Measurements from ENCODE around the gene MORN3.

DNA sequence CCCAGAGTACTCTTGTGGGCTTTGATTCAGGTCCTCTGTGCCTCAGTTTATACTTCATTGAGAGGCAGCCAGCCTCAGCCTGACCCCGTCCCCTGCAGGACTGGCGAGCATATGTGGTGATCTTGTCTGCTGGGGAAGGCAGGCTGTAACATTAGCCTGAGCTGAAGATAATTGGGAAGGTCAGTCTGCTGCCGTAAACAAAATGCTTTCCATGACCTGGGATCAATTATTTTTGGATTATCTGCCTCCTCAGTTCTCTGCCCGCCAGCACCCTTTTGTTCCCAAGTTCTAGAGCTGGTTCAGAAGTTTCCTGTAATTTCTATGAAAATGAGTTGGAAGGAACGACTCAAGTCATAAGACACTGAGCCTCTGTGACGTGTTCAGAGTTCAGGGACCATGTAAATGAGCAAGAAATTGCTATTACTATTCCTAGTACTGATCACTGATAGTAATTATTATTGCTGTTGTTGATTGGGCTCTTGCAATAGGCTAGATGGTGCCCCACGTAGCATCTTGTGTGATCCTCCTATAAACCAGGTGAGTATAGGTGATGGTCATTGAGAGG, 38.6 kb downstream of the MORN3 start:
- no peak for TF ChIP-seq SUZ12 (IDR thresholded peaks at IDR 0.05; ENCODE audit: low read length)
- TF ChIP-seq, protein P1, sequence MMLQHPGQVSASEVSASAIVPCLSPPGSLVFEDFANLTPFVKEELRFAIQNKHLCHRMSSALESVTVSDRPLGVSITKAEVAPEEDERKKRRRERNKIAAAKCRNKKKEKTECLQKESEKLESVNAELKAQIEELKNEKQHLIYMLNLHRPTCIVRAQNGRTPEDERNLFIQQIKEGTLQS (IDR thresholded peaks at IDR 0.05; ENCODE audit: insufficient read depth, low read depth, low read length), result no peak
- TF ChIP-seq POLR2AphosphoS5 (IDR thresholded peaks at IDR 0.05; ENCODE audit: low read depth, low read length), result no peak
- TF ChIP-seq CBX5 (IDR thresholded peaks at IDR 0.05; ENCODE audit: low read depth, low read length), result no peak
- TF ChIP-seq EP300 (IDR thresholded peaks at IDR 0.05; ENCODE audit: borderline replicate concordance in 1 of 2, low read depth in 2 of 2, low read length in 2 of 2), result no peak
- TF ChIP-seq, protein P2, sequence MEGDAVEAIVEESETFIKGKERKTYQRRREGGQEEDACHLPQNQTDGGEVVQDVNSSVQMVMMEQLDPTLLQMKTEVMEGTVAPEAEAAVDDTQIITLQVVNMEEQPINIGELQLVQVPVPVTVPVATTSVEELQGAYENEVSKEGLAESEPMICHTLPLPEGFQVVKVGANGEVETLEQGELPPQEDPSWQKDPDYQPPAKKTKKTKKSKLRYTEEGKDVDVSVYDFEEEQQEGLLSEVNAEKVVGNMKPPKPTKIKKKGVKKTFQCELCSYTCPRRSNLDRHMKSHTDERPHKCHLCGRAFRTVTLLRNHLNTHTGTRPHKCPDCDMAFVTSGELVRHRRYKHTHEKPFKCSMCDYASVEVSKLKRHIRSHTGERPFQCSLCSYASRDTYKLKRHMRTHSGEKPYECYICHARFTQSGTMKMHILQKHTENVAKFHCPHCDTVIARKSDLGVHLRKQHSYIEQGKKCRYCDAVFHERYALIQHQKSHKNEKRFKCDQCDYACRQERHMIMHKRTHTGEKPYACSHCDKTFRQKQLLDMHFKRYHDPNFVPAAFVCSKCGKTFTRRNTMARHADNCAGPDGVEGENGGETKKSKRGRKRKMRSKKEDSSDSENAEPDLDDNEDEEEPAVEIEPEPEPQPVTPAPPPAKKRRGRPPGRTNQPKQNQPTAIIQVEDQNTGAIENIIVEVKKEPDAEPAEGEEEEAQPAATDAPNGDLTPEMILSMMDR (IDR thresholded peaks at IDR 0.05; ENCODE audit: control extremely low read depth in 1 of 3, insufficient read depth in 1 of 3, low read depth in 1 of 3, low read length in 3 of 3), result no peak

Data from H1 (cell line).